Muscle layer of colon (tissue), 2 donors: Measurements from ENCODE around the gene PRDX5.

ENCODE experiments used
- H3K27ac ChIP-seq: one replicate; pipeline ENCODE4 v1.7.0; 2013; ENCODE audit warnings: low read depth, mild to moderate bottlenecking, low read length, moderate library complexity
- H3K27me3 ChIP-seq, 2 donors: one replicate each; pipeline ENCODE4 v1.7.0; 2013; ENCODE audit warnings: low read length in 2 of 2, mild to moderate bottlenecking in 2 of 2; ENCODE audit not compliant: insufficient read depth in 2 of 2, control insufficient read depth in 1 of 2
- H3K36me3 ChIP-seq: one replicate; pipeline ENCODE4 v1.7.0; 2013; ENCODE audit warnings: mild to moderate bottlenecking, low read length; ENCODE audit not compliant: insufficient read depth
- H3K4me1 ChIP-seq: one replicate; pipeline ENCODE4 v1.7.0; 2013; ENCODE audit warnings: mild to moderate bottlenecking, low read length; ENCODE audit not compliant: insufficient read depth
- H3K4me3 ChIP-seq, 2 donors: one replicate each; pipeline ENCODE4 v1.7.0; 2013; ENCODE audit warnings: low read length in 2 of 2, low read depth in 1 of 2, mild to moderate bottlenecking in 1 of 2, moderate library complexity in 1 of 2
- H3K9ac ChIP-seq: one replicate; pipeline ENCODE4 v1.7.0; 2013; ENCODE audit warnings: low read length
- H3K9me3 ChIP-seq: one replicate; pipeline ENCODE4 v1.7.0; 2013; ENCODE audit warnings: mild to moderate bottlenecking, low read length
- donor health status: abdominal sarcoma.
- donor health status: Adenocarcinoma of cecum.

The PRDX5 gene

GRCh38 chr11:64317961-64318765 is at the start of gene PRDX5:
PRDX5 (plus strand) TSS chr11:64318121; CDS start chr11:64318216, 95 bp downstream.
- Histone ChIP-seq H3K9me3 (no peaks in the 10 kb centered on the region), H3K4me3 (peak within 1 kb of the TSS; percentile 92 to 98), H3K9ac (peak within 1 kb of the TSS; percentile 93), H3K27me3 (no peaks in the 10 kb centered on the region), H3K36me3 (peaks cover 9% of the 10 kb centered on the region), H3K27ac (peak within 1 kb of the TSS; percentile 99), H3K4me1 (peaks cover 17% of the 10 kb centered on the region)

GRCh38 chr11:64268893-64269539 is 48.9 kb upstream of the PRDX5 start:
- Histone ChIP-seq H3K4me1 (peaks cover 19% of the 10 kb centered on the region), H3K27me3 (no peaks in the 10 kb centered on the region), H3K27ac (peak overlapping the region; percentile 99), H3K9ac (peak overlapping the region; percentile 39), H3K4me3 (peak overlapping the region; percentile 77 to 94), H3K9me3 (no peaks in the 10 kb centered on the region), H3K36me3 (peaks cover 11% of the 10 kb centered on the region)

GRCh38 chr11:64269540-64270220 is 48.2 kb upstream of the PRDX5 start:
- H3K27me3 ChIP-seq = no peaks in the 10 kb centered on the region
- H3K27ac ChIP-seq = peak overlapping the region; percentile 99
- no peaks in the 10 kb centered on the region for H3K9me3 ChIP-seq
- H3K4me3 ChIP-seq = peak overlapping the region; percentile 77 to 94
- peak overlapping the region; percentile 73 for H3K9ac ChIP-seq
- peaks cover 11% of the 10 kb centered on the region for H3K36me3 ChIP-seq
- H3K4me1 ChIP-seq = peaks cover 19% of the 10 kb centered on the region

- Histone ChIP-seq H3K36me3 (peaks cover 24% of the 10 kb centered on the region), H3K27ac (no peak overlapping the region), H3K9me3 (no peaks in the 10 kb centered on the region), H3K9ac (no peak overlapping the region), H3K4me3 (no peak overlapping the region), H3K27me3 (no peaks in the 10 kb centered on the region), H3K4me1 (peaks cover 6% of the 10 kb centered on the region)
Measured at GRCh38 chr11:64275031-64275800, 42.7 kb upstream of the PRDX5 start.

GRCh38 chr11:64275841-64276240 is 42.1 kb upstream of the PRDX5 start:
- Histone ChIP-seq H3K36me3 (peaks cover 24% of the 10 kb centered on the region), H3K27ac (no peak overlapping the region), H3K9ac (no peak overlapping the region)

GRCh38 chr11:64276653-64277431 is 41.1 kb upstream of the PRDX5 start:
- H3K9me3 ChIP-seq = no peaks in the 10 kb centered on the region
- H3K4me3 ChIP-seq = no peak overlapping the region
- peaks cover 30% of the 10 kb centered on the region for H3K36me3 ChIP-seq
- H3K9ac ChIP-seq = no peak overlapping the region
- H3K4me1 ChIP-seq = peaks cover 4% of the 10 kb centered on the region
- H3K27ac ChIP-seq = no peak overlapping the region
- no peaks in the 10 kb centered on the region for H3K27me3 ChIP-seq

More at GRCh38 chr11:64275841-64276240, 42.1 kb upstream of the PRDX5 start:
- H3K4me1 ChIP-seq = peaks cover 6% of the 10 kb centered on the region
- H3K4me3 ChIP-seq = no peak overlapping the region
- H3K27me3 ChIP-seq = no peaks in the 10 kb centered on the region
- H3K9me3 ChIP-seq = no peaks in the 10 kb centered on the region

- H3K36me3 ChIP-seq = peaks cover 35% of the 10 kb centered on the region
- H3K4me1 ChIP-seq = peaks cover 8% of the 10 kb centered on the region
- no peak overlapping the region for H3K27ac ChIP-seq
- no peaks in the 10 kb centered on the region for H3K9me3 ChIP-seq
- no peak overlapping the region for H3K4me3 ChIP-seq
- no peak overlapping the region for H3K9ac ChIP-seq
- no peaks in the 10 kb centered on the region for H3K27me3 ChIP-seq
Measured at GRCh38 chr11:64278576-64279190, 39.2 kb upstream of the PRDX5 start.

- Histone ChIP-seq H3K36me3 (peaks cover 18% of the 10 kb centered on the region), H3K4me3 (no peak overlapping the region), H3K27ac (no peak overlapping the region), H3K9me3 (no peaks in the 10 kb centered on the region), H3K9ac (no peak overlapping the region), H3K4me1 (peaks cover 19% of the 10 kb centered on the region), H3K27me3 (no peaks in the 10 kb centered on the region)
Measured at GRCh38 chr11:64281957-64282770, 35.8 kb upstream of the PRDX5 start.

- Histone ChIP-seq H3K9me3 (no peaks in the 10 kb centered on the region), H3K27ac (no peak overlapping the region), H3K4me1 (peaks cover 19% of the 10 kb centered on the region), H3K36me3 (peaks cover 16% of the 10 kb centered on the region), H3K27me3 (no peaks in the 10 kb centered on the region), H3K9ac (peak overlapping the region; percentile 93), H3K4me3 (no peak overlapping the region)
Measured at GRCh38 chr11:64283092-64283491, 34.8 kb upstream of the PRDX5 start.
